Activated T-helper 1 cell treated with anti-CD3 and anti-CD28 coated beads, Interleukin-12 subunit alpha, Interleukin-12 subunit beta, Interleukin-2, Interleukin-4 antibody, amounts not matched to agents 30 ng/mL and 10 ng/mL and 1 ng/mL, durations not matched to agents 14 hours and 24 hours and 36 hours (primary cell): Measurements from ENCODE around the gene ZNF80. TPM values are rescaled to one million over a fixed set of nuclear protein-coding genes. Genes with fewer than 3 reads are reported as not detected.

Experiments used
- DNase-seq: peaks from one replicate; pipeline ENCODE4 v3.0.0; 2021; ENCODE audit warnings: low spot score
- H3K27ac Mint-ChIP-seq: one replicate; pipeline ENCODE4 v1.8.0; 2021; ENCODE audit warnings: mild to moderate bottlenecking, mixed read lengths
- H3K27me3 Mint-ChIP-seq: one replicate; pipeline ENCODE4 v1.8.0; 2022; ENCODE audit warnings: mild to moderate bottlenecking, moderate library complexity, mixed read lengths; ENCODE audit not compliant: insufficient read depth
- H3K36me3 Mint-ChIP-seq: one replicate; pipeline ENCODE4 v1.8.0; 2021; ENCODE audit warnings: low read depth, mixed read lengths
- H3K4me1 Mint-ChIP-seq: one replicate; pipeline ENCODE4 v1.8.0; 2021; ENCODE audit warnings: low read depth, mixed read lengths
- H3K4me3 Mint-ChIP-seq: one replicate; pipeline ENCODE4 v1.8.0; 2021; ENCODE audit warnings: mild to moderate bottlenecking, moderate library complexity, mixed read lengths
- H3K9me3 Mint-ChIP-seq: one replicate; pipeline ENCODE4 v1.8.0; 2021; ENCODE audit warnings: mixed read lengths
- intact Hi-C: fragments of 100-400 bp; cut with micrococcal nuclease; formaldehyde crosslinking; loops from one replicate; pipeline ENCODE4 v1.15.1; 2024
- total RNA-seq: library from RNA; stranded (reverse); gene quantifications from 2 replicates; pipeline ENCODE4 v1.2.3, GENCODE V29; 2022

Gene ZNF80
- total RNA-seq, 1 donor from 2014 or later = 0.23 TPM

- Mint-ChIP-seq H3K4me3 (peak overlapping the region; percentile 4), H3K27me3 (no peaks in the 10 kb centered on the region), H3K36me3 (peaks cover 8% of the 10 kb centered on the region), H3K4me1 (peaks cover 29% of the 10 kb centered on the region), H3K27ac (peak overlapping the region; percentile 59), H3K9me3 (no peaks in the 10 kb centered on the region)
- intact Hi-C loops = loop anchor here (10.0 kb wide), 1 partner anchor 418 kb away; no protein-coding TSS in a partner anchor
- no peak for DNase-seq
Observed at GRCh38 chr3:114217266-114217665, 20.1 kb downstream of the ZNF80 start.

GRCh38 chr3:114216186-114216970 is 21.0 kb downstream of the ZNF80 start:
- peaks cover 8% of the 10 kb centered on the region for H3K36me3 Mint-ChIP-seq
- no peaks in the 10 kb centered on the region for H3K27me3 Mint-ChIP-seq
- intact Hi-C loops = loop anchor here (10.0 kb wide), 1 partner anchor 418 kb away; no protein-coding TSS in a partner anchor
- no peak overlapping the region for H3K4me3 Mint-ChIP-seq
- peaks cover 20% of the 10 kb centered on the region for H3K4me1 Mint-ChIP-seq
- peak overlapping the region; percentile 69 for H3K27ac Mint-ChIP-seq
- no peaks in the 10 kb centered on the region for H3K9me3 Mint-ChIP-seq
- DNase-seq = no peak

- Mint-ChIP-seq H3K9me3 (no peaks in the 10 kb centered on the region), H3K4me3 (no peak overlapping the region), H3K27me3 (no peaks in the 10 kb centered on the region), H3K36me3 (peaks cover 11% of the 10 kb centered on the region), H3K4me1 (peaks cover 6% of the 10 kb centered on the region), H3K27ac (no peak overlapping the region)
- intact Hi-C loops = loop anchor here (1.0 to 10.0 kb wide), 7 partner anchors 93 to 932 kb away; partner anchors contain the start of genes ATP6V1A, CCDC191, NAA50 and QTRT2
- peak; percentile 31 for DNase-seq
Observed at GRCh38 chr3:114214542-114215341, 22.6 kb downstream of the ZNF80 start.

- Mint-ChIP-seq H3K36me3 (peaks cover 11% of the 10 kb centered on the region), H3K27ac (no peak overlapping the region), H3K27me3 (no peaks in the 10 kb centered on the region), H3K9me3 (no peaks in the 10 kb centered on the region), H3K4me3 (no peak overlapping the region), H3K4me1 (no peaks in the 10 kb centered on the region)
- DNase-seq = peak; percentile 57
- intact Hi-C loops = loop anchor here (1.0 to 10.0 kb wide), 13 partner anchors 7 to 933 kb away; partner anchors contain the start of genes ATP6V1A, CCDC191, NAA50 and QTRT2
Observed at GRCh38 chr3:114213627-114214541, 23.5 kb downstream of the ZNF80 start.

- no peak for DNase-seq
- H3K4me1 Mint-ChIP-seq = no peaks in the 10 kb centered on the region
- no peaks in the 10 kb centered on the region for H3K9me3 Mint-ChIP-seq
- intact Hi-C loops = loop anchor here (1.0 to 10.0 kb wide), 8 partner anchors 8 to 517 kb away; partner anchors contain the start of gene USF3
- H3K4me3 Mint-ChIP-seq = no peak overlapping the region
- peaks cover 11% of the 10 kb centered on the region for H3K36me3 Mint-ChIP-seq
- peaks cover 4% of the 10 kb centered on the region for H3K27me3 Mint-ChIP-seq
- no peak overlapping the region for H3K27ac Mint-ChIP-seq
Observed at GRCh38 chr3:114213292-114213626, 24.1 kb downstream of the ZNF80 start.

- intact Hi-C loops = loop anchor here (1.0 to 10.0 kb wide), 8 partner anchors 9 to 516 kb away; partner anchors contain the start of gene USF3
- DNase-seq = no peak
- no peak overlapping the region for H3K4me3 Mint-ChIP-seq
- H3K4me1 Mint-ChIP-seq = no peaks in the 10 kb centered on the region
- H3K9me3 Mint-ChIP-seq = no peaks in the 10 kb centered on the region
- H3K36me3 Mint-ChIP-seq = peaks cover 11% of the 10 kb centered on the region
- H3K27ac Mint-ChIP-seq = peak overlapping the region; percentile 24
- H3K27me3 Mint-ChIP-seq = peaks cover 4% of the 10 kb centered on the region
Observed at GRCh38 chr3:114212646-114213045, 24.7 kb downstream of the ZNF80 start.

- Mint-ChIP-seq H3K4me1 (no peaks in the 10 kb centered on the region), H3K4me3 (no peak overlapping the region), H3K36me3 (peaks cover 3% of the 10 kb centered on the region), H3K27me3 (peaks cover 7% of the 10 kb centered on the region), H3K9me3 (no peaks in the 10 kb centered on the region), H3K27ac (no peak overlapping the region)
- intact Hi-C loops = no loop called here
- no peak for DNase-seq
Observed at GRCh38 chr3:114207768-114208167, 29.6 kb downstream of the ZNF80 start.

- Mint-ChIP-seq H3K27me3 (peaks cover 7% of the 10 kb centered on the region), H3K4me3 (no peak overlapping the region), H3K36me3 (peaks cover 3% of the 10 kb centered on the region), H3K9me3 (no peaks in the 10 kb centered on the region), H3K27ac (no peak overlapping the region), H3K4me1 (no peaks in the 10 kb centered on the region)
- DNase-seq = no peak
- intact Hi-C loops = no loop called here
Observed at GRCh38 chr3:114206342-114206741, 31.0 kb downstream of the ZNF80 start.

GRCh38 chr3:114205541-114205940 is 31.8 kb downstream of the ZNF80 start:
- no peak overlapping the region for H3K27ac Mint-ChIP-seq
- intact Hi-C loops = no loop called here
- no peak overlapping the region for H3K4me3 Mint-ChIP-seq
- H3K36me3 Mint-ChIP-seq = peaks cover 1% of the 10 kb centered on the region
- no peak for DNase-seq
- H3K9me3 Mint-ChIP-seq = no peaks in the 10 kb centered on the region
- H3K27me3 Mint-ChIP-seq = peaks cover 7% of the 10 kb centered on the region
- H3K4me1 Mint-ChIP-seq = no peaks in the 10 kb centered on the region

- Mint-ChIP-seq H3K4me3 (no peak overlapping the region), H3K27ac (no peak overlapping the region), H3K36me3 (no peaks in the 10 kb centered on the region), H3K4me1 (no peaks in the 10 kb centered on the region), H3K9me3 (no peaks in the 10 kb centered on the region), H3K27me3 (no peaks in the 10 kb centered on the region)
- no peak for DNase-seq
- intact Hi-C loops = no loop called here
Observed at GRCh38 chr3:114194750-114195149, 42.6 kb downstream of the ZNF80 start.

- no peaks in the 10 kb centered on the region for H3K27me3 Mint-ChIP-seq
- H3K4me1 Mint-ChIP-seq = no peaks in the 10 kb centered on the region
- no peaks in the 10 kb centered on the region for H3K9me3 Mint-ChIP-seq
- no peak for DNase-seq
- no peak overlapping the region for H3K4me3 Mint-ChIP-seq
- intact Hi-C loops = no loop called here
- no peaks in the 10 kb centered on the region for H3K36me3 Mint-ChIP-seq
- no peak overlapping the region for H3K27ac Mint-ChIP-seq
Observed at GRCh38 chr3:114192136-114192535, 45.2 kb downstream of the ZNF80 start.

GRCh38 chr3:114186501-114186900 is 50.9 kb downstream of the ZNF80 start:
- no peak for DNase-seq
- Mint-ChIP-seq H3K27ac (no peak overlapping the region), H3K27me3 (peaks cover 5% of the 10 kb centered on the region), H3K4me1 (no peaks in the 10 kb centered on the region), H3K36me3 (peaks cover 2% of the 10 kb centered on the region), H3K4me3 (no peak overlapping the region), H3K9me3 (peaks cover 11% of the 10 kb centered on the region)
- intact Hi-C loops = no loop called here
